Measurements from ENCODE around the gene FBXL16.

The FBXL16 gene

DNA sequence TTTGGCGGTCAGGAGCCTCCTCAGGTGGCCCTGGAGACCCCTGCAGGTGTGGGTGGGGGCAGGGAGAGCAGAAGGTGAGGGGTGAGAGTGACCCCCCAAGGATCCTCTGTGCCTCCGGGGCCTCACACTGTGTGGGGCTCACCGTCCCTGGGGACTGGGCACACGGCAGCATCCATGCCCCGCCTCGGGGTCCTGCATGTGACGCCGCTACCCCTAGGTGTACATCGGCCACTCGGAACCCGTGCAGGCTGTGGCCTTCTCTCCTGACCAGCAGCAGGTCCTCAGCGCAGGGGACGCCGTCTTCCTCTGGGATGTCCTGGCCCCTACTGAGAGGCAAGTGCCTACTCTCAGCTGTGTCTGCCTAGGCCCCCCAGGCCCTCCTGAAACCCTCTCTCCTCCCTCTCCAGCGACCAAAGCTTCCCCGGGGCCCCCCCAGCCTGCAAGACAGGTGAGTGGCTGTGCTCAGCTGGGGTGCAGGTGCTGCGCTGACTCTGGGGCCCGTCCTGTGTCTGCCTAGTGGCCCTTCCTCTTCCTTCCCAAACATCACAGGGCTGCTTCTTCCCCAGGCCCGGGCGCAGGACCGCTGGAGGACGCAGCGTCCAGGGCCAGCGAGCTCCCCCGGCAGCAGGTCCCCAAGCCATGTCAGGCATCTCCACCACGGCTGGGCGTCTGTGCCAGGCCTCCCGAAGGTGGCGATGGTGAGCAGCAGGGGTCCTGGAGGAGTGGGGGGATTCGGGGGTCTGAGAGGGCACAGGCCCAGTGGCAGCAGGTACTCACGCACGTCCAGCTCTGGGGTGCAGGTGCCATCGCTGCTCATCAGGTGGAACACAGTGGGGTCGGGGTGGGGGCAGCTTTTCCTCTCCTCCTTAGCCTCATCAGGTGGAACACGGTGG lies 46.7 kb downstream of the FBXL16 start:
- no peak for DNase-seq

GRCh38 chr16:657487-657886 lies 48.1 kb downstream of the FBXL16 start:
- no peak for DNase-seq

DNA sequence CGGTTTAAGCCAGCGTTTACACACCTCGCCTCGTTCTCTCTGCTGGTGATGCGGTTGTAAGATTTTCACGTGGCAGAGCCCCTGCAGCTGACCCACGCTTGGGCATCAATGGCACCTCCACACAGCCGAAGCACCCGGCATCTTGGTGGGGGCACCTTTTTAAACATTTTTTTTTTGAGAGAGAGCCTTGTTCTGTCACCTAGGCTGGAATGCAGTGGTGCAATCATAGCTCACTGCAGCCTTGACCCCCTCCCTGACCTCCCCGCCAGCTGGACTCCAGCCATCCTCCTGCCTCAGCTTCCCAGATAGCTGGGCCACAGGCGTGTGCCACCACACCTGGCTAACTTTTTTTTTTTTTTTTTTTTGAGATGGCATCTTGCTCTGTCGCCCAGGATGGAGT lies 51.6 kb downstream of the FBXL16 start:
- DNase-seq = no peak

- no peak for DNase-seq
Measured at GRCh38 chr16:652454-653305, 52.9 kb downstream of the FBXL16 start.

- no peak for DNase-seq
Measured at GRCh38 chr16:651844-652243, 53.8 kb downstream of the FBXL16 start.

GRCh38 chr16:649631-650030 lies 56.0 kb downstream of the FBXL16 start:
- peak; percentile 13 for DNase-seq

DNA sequence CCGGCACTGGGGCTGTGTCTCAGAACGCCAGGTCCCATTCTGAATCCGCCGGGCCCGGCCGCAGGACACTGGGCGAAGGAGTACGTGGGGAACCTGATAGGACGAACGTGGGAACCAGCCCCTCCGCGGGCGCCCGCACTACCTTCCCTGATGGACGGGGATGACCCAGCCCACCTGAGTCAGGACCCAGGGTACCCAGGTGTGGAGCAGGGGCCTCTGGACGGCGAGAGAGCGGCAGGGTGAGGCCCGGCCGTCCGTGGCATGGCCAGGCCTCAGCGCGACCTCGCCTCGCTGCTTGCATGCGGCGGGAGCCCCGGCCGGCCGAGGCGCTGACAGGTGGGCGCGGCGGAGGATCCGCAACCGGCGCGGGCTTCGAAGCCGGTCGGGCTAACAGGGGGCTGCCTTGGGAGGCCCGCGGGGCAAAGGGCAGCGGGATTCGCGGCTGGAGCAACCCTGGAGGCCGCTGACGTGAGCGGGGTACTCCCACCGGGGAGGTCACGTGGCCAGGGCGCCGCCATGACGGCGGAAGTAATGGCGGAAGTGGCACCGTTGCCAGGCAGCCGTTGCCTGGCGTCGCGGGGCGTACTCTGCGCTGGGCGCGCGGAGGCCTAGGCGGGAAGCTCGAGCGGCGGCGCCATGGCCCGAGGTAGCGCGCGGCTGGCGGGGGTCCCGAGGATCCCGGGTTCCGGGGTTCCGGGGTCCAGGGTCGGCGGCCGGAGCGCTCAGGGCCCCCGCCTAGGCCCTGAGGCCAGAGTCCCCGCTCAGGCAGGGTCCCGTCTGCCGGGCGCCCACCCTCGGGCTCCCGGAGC lies 56.6 kb downstream of the FBXL16 start, which contains the start of gene WDR90:
TSS of gene WDR90 (plus strand) at position 585 of the 809 bp plus-strand sequence. CDS start at position 637, 52 bp downstream.
- DNase-seq = peak; percentile 95

- DNase-seq = peak; percentile 58
Measured at GRCh38 chr16:648071-648780, 57.4 kb downstream of the FBXL16 start.

DNA sequence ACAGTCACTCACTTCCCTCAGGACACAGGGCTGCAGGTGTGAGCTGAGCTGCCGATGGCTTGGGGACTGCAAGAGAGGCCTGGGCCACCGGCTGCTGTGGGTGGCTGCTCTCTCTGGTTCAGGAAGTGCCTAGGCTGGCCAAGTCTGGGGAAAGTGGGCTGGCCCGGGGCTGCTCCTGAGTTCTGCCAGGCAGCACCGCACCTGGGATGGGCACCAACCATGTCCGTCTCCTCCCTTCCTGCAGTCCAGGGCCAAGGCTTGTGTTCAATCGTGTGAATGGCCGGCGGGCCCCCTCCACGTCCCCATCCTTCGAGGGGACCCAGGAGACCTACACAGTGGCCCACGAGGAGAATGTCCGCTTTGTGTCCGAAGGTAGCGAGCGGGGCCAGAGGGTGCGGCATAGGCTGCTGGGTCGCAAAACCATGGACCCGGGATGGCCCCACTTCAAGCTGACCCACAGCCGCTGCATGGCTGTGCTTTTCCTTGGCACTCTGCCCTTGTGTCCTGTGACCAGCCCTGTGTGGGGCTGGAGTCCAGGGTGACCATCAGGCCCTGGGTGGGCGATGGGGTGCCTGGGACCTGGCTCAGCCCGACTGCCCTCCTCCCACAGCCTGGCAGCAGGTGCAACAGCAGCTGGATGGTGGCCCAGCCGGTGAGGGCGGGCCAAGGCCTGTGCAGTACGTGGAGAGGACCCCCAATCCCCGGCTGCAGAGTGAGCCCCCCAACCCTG lies 58.3 kb downstream of the FBXL16 start:
- DNase-seq = no peak

GRCh38 chr16:646679-647172 lies 58.9 kb downstream of the FBXL16 start:
- no peak for DNase-seq

DNA sequence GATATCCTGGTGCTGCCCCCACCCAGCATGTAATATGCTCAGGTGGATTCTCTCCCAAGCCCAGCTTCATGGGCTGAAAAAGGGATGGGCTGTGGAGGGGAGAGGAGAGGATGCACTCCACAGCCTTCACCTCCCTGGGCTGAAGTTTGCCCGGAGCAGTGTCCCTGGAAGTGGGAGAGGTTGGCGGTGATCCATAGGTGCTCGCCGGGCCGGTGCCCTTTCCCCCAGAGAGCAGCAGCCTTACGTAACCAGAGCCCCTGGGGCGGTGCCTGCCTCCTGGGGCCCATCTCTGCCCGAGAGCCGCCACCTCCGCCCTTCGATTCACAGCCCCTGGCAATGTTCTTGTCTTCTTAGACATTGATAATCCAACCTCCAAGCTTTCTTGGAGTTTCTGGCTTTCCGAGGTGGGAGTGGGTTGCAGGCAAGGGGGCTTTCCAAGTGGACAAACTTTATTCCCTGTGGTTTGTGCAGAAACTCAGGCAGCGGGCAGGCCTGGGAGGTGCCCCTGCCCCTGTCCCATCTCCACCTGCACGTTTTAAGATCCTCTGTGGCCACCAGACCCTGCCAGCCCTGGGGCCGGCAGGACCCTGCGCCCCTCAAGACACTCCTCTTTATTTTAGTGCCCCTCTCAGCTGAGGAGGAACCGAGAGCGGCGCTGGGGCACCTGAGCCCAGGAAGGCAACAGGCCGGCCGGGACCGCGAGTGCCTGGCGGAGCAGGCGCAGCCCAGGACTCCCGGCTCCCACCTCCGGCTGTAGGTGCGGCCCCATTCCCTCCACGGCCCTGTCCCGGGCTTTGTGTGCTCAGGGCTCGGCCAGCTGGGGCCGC lies 59.5 kb downstream of the FBXL16 start:
- DNase-seq = no peak

GRCh38 chr16:644556-644955 lies 61.0 kb downstream of the FBXL16 start:
- DNase-seq = no peak

DNA sequence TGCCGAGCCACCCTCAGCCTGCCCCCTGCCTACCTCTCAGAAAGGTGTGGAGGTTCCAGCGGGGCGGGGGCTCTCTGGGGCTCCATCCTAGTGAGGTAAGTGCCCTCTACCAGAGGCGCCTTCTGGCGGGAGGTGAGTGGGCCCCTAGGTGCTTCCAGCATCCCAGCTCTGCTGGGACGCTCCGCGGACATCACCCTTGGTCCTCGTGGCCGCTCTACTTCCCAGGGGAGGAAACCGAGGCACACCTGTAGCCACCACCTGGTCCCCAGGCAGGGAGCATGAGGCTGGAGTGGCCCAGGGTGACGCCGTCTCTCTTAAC lies 62.6 kb downstream of the FBXL16 start:
- no peak for DNase-seq

Data from NCI-H345 (cell line).